ENCODE results near the gene CITED2. TPM values are rescaled to one million over a fixed set of nuclear protein-coding genes. Genes with fewer than 3 reads are reported as not detected.

Gene CITED2
- total RNA-seq, 1 donor from 2014 or later = 42.6 TPM

DNA sequence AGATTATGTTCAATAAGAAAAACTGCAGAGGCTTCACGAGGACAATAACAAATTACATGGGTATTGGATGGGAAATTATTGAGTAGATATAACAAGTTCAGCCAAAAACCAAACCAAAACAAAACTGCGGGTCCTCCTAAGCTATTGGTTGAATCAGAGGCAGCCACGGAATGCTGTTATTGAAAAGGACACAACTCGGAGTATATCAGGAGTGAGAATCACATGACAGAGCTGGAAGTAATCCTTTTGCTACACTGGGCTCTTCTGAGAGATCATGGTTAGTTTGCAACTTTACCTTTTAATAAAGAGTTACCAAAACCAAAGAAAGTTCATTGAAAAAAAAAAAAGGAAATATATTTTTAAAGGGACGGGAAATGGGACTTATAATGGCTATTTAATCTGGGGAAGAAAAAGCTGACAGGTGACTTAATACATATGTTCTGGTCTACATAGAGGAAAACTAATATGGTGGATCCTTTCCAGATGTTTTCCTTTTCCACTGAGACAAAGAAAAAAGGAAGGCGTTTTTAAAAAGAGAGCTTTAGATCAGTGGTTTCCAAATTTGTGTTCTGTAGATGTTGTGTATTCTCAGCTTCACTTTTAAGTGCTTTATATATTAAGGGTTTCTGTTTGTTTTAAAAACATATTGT, 6.9 kb upstream of the CITED2 start:
- Mint-ChIP-seq H3K4me3 (ENCODE audit: low read depth) (no peak overlapping the region), H3K9me3 (ENCODE audit: low read depth) (peaks cover 11% of the 10 kb centered on the region), H3K4me1 (ENCODE audit: low read depth) (peaks cover 10% of the 10 kb centered on the region), H3K27me3 (no peaks in the 10 kb centered on the region), H3K27ac (no peak overlapping the region), H3K36me3 (ENCODE audit: insufficient read depth) (no peaks in the 10 kb centered on the region)
- no peak for DNase-seq (ENCODE audit: low spot score, unreplicated experiment)
- TF ChIP-seq CTCF (IDR thresholded peaks at IDR 0.05; ENCODE audit: unreplicated experiment) = no peak

GRCh38 chr6:139380611-139381010, 6.2 kb upstream of the CITED2 start:
- Mint-ChIP-seq H3K36me3 (ENCODE audit: insufficient read depth) (no peaks in the 10 kb centered on the region), H3K4me1 (ENCODE audit: low read depth) (peaks cover 16% of the 10 kb centered on the region), H3K27me3 (no peaks in the 10 kb centered on the region), H3K27ac (no peak overlapping the region), H3K9me3 (ENCODE audit: low read depth) (peaks cover 11% of the 10 kb centered on the region), H3K4me3 (ENCODE audit: low read depth) (no peak overlapping the region)
- no peak for TF ChIP-seq CTCF (IDR thresholded peaks at IDR 0.05; ENCODE audit: unreplicated experiment)
- no peak for DNase-seq (ENCODE audit: low spot score, unreplicated experiment)

GRCh38 chr6:139380168-139380567, 5.7 kb upstream of the CITED2 start:
- Mint-ChIP-seq H3K4me3 (ENCODE audit: low read depth) (no peak overlapping the region), H3K27ac (no peak overlapping the region), H3K9me3 (ENCODE audit: low read depth) (peaks cover 11% of the 10 kb centered on the region), H3K27me3 (no peaks in the 10 kb centered on the region), H3K36me3 (ENCODE audit: insufficient read depth) (no peaks in the 10 kb centered on the region), H3K4me1 (ENCODE audit: low read depth) (peaks cover 18% of the 10 kb centered on the region)
- no peak for DNase-seq (ENCODE audit: low spot score, unreplicated experiment)
- TF ChIP-seq CTCF (IDR thresholded peaks at IDR 0.05; ENCODE audit: unreplicated experiment) = no peak

DNA sequence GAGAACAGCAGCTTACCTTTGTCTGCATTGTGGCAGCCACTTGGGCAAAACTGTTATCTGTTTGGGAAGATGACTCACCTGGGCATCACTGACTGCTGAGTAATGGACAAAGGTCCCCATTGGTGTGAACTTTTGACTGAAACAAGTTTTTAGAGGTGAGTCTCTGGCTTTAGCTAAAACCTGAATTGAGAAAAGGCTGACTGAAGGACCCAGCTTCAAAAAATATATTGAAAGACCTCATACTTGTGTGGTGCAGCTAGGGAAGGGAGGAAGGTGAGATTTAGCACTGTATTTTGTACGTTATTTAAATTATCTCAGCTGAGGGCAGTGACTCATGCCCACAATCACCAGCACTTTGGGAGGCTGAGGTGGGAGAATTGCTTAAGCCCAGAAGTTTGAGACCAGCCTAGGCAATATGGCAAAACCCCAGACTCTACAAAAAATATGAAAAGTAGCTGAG, 4.5 kb upstream of the CITED2 start:
- Mint-ChIP-seq H3K4me1 (ENCODE audit: low read depth) (peaks cover 20% of the 10 kb centered on the region), H3K4me3 (ENCODE audit: low read depth) (no peak overlapping the region), H3K36me3 (ENCODE audit: insufficient read depth) (peaks cover 4% of the 10 kb centered on the region), H3K27ac (no peak overlapping the region), H3K9me3 (ENCODE audit: low read depth) (peaks cover 11% of the 10 kb centered on the region), H3K27me3 (no peaks in the 10 kb centered on the region)
- TF ChIP-seq CTCF (IDR thresholded peaks at IDR 0.05; ENCODE audit: unreplicated experiment) = no peak
- DNase-seq (ENCODE audit: low spot score, unreplicated experiment) = no peak

DNA sequence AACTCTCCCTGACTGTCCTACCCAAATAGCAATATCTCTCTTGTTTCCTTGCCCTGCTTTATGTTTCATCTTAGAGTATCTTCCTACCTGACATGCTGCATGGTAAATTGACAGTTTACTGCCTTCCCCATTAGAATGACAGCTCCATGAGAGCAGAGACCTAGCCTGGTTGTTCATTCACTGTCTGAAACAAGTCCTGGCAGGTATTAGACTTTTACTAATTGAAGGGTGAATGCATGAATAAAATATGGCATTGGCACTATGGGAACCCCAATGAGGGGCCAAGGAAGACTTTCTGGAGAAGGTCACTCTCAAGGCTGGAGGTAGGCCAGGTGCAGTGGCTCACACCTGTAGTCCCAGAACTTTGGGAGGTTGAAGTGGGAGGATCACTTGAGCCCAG, 3.8 kb upstream of the CITED2 start:
- TF ChIP-seq CTCF (IDR thresholded peaks at IDR 0.05; ENCODE audit: unreplicated experiment) = no peak
- Mint-ChIP-seq H3K4me3 (ENCODE audit: low read depth) (no peak overlapping the region), H3K27me3 (no peaks in the 10 kb centered on the region), H3K27ac (peak overlapping the region; percentile 10), H3K4me1 (ENCODE audit: low read depth) (peaks cover 20% of the 10 kb centered on the region), H3K9me3 (ENCODE audit: low read depth) (peaks cover 11% of the 10 kb centered on the region), H3K36me3 (ENCODE audit: insufficient read depth) (peaks cover 4% of the 10 kb centered on the region)
- no peak for DNase-seq (ENCODE audit: low spot score, unreplicated experiment)
